NCI-H748 treated with DMSO at 0.1 percent for 48 hours (cell line): ENCODE data around the gene PDE8A.

Experiments used
- DNase-seq: peaks from one replicate; lab custom pipeline; 2025; lab: John Stamatoyannopoulos, UW

Gene PDE8A

DNA sequence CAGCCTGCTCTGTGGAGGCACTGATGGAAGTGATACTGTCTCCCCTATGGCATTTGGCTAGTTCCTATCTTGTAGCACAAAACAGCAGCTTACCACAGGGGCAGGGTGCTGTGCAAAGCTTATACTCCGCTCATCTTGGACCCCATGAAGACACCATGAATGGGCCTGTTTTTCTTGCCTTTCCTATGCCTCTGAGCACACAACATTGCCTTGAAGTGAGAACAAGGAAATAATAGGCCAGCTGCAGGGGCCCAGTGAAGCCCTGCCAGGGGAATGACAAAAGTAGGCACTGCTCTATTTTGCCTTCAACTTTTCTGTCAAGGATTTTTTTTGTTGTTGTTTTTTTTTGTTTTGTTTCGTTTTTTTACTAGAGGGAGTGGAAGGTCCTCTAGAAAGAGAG lies 110.3 kb downstream of the PDE8A start:
- no peak for DNase-seq

- no peak for DNase-seq
Measured at GRCh38 chr15:85094685-85095084, 113.0 kb downstream of the PDE8A start.

GRCh38 chr15:85095566-85095965 lies 113.9 kb downstream of the PDE8A start:
- no peak for DNase-seq

GRCh38 chr15:85097250-85097649 lies 115.6 kb downstream of the PDE8A start:
- DNase-seq = no peak

DNA sequence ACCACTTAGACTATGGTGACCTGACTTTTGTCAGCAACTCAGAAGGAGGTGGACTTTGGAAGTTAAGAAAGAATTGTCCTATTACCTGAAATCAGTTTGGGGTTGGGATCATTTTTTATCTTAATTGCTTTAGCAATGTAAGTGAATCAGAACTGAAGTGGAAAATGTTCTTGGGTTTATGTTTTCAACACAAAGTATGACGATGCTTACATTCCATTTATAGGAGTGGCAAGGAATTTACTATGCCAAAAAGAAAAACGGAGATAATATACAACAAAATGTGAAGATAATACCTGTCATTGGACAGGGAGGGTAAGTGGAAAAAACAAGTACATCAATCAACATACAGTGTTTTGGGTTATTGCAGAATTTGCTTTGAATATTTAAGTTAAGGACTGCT lies 116.1 kb downstream of the PDE8A start:
- no peak for DNase-seq

DNA sequence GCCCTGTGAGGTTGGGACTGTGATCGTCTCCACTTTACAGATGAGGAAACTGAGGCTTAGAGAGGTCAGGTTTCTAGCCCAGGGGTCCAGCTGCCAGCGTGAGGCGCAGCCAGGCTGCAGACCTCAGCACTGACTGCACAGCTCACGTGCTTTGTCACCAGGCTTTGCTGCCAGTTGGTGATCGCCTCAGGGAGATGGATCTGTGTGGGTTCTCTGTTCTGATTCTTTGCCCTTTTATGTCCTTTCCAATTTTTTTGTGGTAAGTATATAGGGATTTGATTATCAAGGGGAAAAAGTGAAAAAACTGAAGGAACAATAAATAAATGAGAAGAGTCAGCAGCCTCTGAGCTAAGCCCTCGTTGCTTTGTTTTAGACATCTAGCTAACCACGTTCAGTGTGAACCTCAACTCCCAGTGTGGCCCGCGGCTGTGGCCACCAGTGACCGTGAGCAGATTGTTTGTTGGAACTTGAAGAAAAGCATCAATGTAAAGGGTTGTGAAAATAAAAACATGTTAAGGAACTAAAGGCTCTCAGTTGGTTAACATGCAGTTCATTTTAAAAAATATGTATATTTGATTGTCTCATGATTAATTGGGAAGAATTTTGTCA lies 117.6 kb downstream of the PDE8A start:
- no peak for DNase-seq

- no peak for DNase-seq
Measured at GRCh38 chr15:85100186-85100937, 118.7 kb downstream of the PDE8A start.

DNA sequence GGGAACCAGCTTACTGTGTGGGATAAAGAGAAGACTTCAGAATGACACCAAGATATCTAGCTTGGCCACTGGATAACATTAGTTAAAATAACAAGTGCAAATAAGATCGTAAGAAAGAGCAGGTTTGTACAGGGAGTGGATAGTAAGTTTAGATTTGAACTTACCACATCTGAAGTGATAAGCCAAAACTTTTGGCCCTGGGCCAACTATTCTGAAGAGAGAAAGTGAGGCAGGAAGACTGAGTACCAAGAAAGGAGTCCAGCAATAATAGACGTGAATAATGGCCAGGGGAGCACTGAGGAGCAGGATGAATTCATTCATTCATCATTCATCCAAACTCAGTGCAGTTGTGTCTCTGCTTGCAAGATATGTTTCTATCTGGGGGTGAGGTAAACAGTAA lies 122.9 kb downstream of the PDE8A start:
- DNase-seq = no peak

GRCh38 chr15:85108136-85108535 lies 126.5 kb downstream of the PDE8A start:
- DNase-seq = no peak

DNA sequence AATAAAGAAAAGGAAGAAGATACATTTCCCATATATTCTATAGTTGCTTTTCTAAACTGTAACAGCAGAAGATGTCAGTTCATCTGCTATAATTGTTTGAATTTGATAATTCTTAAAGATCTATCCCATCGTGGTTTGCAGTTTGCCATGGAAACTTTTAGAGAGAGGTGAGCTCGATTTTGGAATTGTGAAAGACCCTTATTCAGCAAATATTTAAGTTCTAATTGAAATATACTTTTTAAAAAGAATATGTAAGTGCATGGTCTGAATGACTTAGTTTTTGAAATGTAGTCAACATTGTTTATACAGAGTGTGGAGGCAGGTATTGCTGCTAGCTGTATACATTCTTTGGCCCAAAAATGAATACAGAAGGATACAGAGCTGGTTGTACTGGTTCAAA lies 127.7 kb downstream of the PDE8A start:
- DNase-seq = no peak

GRCh38 chr15:85112997-85113396 lies 131.3 kb downstream of the PDE8A start:
- no peak for DNase-seq

DNA sequence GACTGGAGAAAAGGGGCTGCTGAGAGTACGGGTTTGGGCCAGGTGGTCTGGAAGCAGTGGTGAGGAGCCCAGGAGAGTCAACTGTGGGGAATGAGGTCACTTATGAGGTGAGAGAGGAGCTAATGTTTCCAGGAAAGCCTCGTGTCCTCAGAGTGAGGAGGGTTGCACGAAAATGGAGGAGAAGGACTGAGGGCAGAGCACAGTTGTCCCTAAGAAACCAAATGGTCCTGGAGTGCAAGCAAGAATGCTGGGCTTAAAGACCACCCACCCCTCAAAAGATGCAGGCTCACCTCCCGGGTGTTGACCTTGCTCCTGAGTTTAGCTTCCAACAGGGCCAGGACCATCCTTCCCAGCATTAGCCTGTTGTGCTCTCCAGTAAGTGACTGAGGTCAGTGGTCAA lies 133.2 kb downstream of the PDE8A start:
- no peak for DNase-seq

GRCh38 chr15:85116066-85116465 lies 134.4 kb downstream of the PDE8A start:
- DNase-seq = no peak

DNA sequence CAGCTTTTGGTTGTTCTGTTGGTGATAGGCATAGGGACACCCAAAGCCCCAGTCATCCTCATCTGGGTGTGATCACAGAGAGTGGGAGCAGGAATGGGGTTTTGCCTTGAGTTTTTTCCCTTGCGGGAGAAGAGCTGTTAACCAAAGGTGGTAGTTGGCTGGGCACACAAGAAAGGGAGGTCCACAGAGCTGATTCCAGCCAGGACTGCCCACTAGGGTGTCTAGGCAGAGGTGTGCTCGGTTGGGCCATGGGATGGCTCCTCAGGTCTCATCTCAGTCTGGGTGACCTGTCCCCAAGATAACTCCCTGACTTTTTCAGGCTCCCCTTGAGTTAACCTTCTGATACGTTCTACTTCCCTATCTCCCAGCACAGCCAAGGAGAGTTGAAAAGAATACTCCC lies 134.8 kb downstream of the PDE8A start:
- DNase-seq = no peak

DNA sequence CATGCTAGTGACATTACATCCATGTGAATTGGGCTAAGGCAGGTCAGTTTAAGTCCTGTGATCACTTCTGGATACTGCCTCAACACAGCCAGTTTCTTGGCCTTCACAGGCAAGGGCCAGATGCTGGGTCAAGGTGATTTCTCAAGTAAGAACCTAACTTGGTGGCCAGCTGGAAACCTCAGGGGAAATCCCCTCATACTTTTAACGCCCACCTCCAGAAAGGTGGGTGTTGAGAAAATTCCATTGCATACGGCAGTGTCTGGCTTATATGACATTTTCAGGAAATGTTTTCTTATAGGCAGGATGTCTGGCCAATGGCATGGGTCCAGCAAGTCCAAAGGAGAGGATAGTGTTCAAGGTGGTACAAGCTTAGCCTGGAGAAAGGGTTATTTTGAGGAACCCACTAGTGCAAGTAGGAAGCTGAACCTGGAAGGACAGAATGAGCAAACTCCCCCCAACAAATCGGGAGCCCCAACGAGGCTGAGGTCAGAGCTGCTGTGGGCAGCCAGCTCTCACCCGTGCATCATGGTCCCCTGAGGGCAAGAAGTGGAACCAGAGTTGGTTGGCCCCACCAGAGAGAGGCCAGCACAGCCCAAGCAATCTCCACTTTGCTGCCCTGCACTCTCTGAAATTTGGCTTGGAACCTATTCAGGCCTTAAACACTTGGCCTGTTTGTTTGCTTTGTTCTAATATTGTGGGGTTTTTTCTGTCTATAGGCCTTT lies 135.4 kb downstream of the PDE8A start:
- no peak for DNase-seq

- no peak for DNase-seq
Measured at GRCh38 chr15:85118173-85118572, 136.5 kb downstream of the PDE8A start.

DNA sequence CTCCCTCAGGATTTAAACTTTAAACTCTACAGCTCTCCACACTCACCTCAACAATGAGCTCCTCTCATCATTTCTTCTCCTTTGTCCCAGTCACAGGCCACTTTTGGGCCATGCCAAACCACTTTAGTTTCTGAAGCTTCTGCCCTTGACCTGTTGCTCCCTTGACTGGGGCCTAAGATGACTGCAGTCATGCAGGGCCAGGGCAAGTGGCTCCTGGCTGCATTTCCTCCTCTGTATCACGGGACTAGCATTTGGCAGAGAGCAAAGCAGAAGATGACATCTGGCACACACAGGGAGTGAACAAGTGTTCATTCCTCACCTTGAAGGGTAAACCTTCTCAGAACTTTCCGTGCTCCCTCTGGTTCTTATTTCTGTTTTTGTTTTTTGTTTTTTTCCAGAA lies 136.9 kb downstream of the PDE8A start:
- no peak for DNase-seq

DNA sequence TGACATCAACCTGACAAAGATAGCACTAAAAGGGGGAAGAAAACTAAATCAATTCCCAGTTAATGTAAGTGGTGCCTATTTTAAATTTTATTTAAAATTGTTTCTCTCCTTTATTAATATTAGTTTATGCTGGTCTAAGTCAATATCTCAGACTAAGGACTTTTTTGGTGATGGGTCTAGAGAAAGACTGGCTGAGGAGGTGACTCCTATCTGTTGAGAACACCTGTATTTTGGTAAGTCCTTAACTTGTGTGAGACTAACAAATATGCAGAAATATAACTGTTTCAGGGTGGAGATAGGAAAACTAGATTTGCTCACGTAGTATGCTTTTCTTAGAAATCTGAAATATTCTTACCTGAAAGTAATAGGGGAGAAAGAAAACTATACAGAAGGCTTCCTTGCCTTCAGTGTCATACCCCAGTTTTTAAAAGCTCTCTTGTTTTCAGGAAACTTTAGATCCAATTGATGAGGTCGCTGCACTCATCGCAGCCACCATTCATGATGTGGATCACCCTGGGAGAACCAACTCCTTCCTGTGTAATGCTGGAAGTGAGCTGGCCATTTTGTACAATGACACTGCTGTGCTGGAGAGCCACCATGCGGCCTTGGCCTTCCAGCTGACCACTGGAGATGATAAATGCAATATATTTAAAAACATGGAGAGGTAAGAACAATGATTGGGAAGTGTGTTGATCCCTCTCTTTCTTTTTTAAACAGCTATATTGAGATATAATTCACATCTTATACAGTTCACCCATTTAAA lies 138.9 kb downstream of the PDE8A start:
- DNase-seq = no peak

- no peak for DNase-seq
Measured at GRCh38 chr15:85124173-85124572, 142.5 kb downstream of the PDE8A start.

DNA sequence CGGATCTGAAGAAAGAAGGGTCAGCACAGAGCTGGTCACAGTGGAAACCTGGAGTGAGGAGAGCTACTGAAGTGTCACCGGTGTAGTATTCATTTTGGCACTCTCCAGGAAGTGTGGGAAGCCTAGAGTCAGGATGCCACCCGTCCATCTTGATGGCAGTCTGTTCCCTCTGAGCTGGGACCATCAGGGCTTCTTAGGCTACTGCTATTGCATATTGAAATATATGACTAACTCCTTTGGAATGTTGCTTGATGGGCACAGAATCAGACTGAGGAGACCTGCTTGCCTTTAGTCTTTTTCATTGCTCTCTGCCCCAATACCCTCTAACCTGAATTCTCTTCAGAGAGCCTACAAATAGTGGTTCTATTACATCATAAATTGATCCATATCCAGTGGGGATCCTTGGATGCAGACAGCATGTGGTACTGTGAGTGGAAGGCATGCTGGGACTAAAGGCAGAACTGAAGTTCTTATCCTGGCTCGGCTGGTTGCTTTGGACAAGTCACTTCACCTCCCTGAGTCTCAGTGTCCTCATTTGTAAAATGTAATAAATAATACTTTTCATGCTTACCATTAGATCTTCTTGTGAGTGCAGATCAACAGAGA lies 143.5 kb downstream of the PDE8A start:
- no peak for DNase-seq

GRCh38 chr15:85128621-85129020 lies 147.0 kb downstream of the PDE8A start:
- no peak for DNase-seq

DNA sequence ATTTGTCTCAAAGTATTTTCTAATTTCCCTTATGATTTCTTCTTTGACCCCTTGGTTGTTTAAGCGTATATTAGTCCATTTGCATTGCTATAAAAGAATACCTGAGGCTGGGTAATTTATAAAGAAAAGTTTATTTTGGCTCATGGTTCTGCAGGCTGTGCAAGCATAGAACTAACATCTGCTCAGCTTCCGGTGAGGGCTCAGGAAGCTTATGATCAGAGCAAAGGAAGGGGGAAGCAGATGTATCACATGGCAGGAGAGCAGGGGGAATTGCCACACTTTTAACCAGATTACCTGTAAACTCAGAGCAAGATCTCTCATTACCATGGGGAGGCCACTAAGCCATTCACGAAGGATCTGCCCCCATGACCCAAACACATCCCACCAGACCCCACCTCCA lies 148.2 kb downstream of the PDE8A start:
- no peak for DNase-seq
